OCI-LY1 (cell line): ENCODE data around the gene GXYLT2.
A peak's percentile ranks its signal among the peaks of the same experiment; 100 is the strongest.

Experiments
- CTCF ChIP-seq: fragments of 200-600 bp; sonication (generic), shearing (Covaris generic); IDR thresholded peaks from 2 replicates; pipeline ENCODE4 v1.5.1; 2017; ENCODE audit warnings: mild to moderate bottlenecking, antibody characterized with exemption, low read length, moderate library complexity, mixed read lengths
- EZH2 ChIP-seq: fragments of 200-600 bp; sonication (generic), shearing (Covaris generic); IDR thresholded peaks from 2 replicates; pipeline ENCODE4 v1.8.0; 2017; ENCODE audit warnings: borderline replicate concordance, mixed run types, mild to moderate bottlenecking, antibody characterized with exemption, low read length, moderate library complexity, mixed read lengths

- TF ChIP-seq CTCF: peak; percentile 65
- TF ChIP-seq EZH2: no peak
Observed at GRCh38 chr3:72997421-72997961, 109.6 kb downstream of the GXYLT2 start.
